ENCODE data around the gene SVBP. TPM values are rescaled to one million over a fixed set of nuclear protein-coding genes. Genes with fewer than 3 reads are reported as not detected.
A peak's percentile ranks its signal among the peaks of the same experiment; 100 is the strongest.

Gene SVBP
- total RNA-seq, 1 experiment from 2014 or later: 10.1 TPM

- peak; percentile 60 for DNase-seq (ENCODE audit: low read depth, low spot score)
- in situ Hi-C loops (cut with HindIII; ENCODE audit: low pct_unique_long_range_greater_than_20kb, low sequenced_read_pairs): no loop called here
Measured at GRCh38 chr1:42777852-42778251, 39.3 kb downstream of the SVBP start.

GRCh38 chr1:42776502-42776901, 40.7 kb downstream of the SVBP start:
- in situ Hi-C loops (cut with HindIII; ENCODE audit: low pct_unique_long_range_greater_than_20kb, low sequenced_read_pairs): no loop called here
- DNase-seq (ENCODE audit: low read depth, low spot score): no peak

- in situ Hi-C loops (cut with HindIII; ENCODE audit: low pct_unique_long_range_greater_than_20kb, low sequenced_read_pairs): no loop called here
- DNase-seq (ENCODE audit: low read depth, low spot score): no peak
Measured at GRCh38 chr1:42774928-42775526, 42.2 kb downstream of the SVBP start.

- DNase-seq (ENCODE audit: low read depth, low spot score): no peak
- in situ Hi-C loops (cut with HindIII; ENCODE audit: low pct_unique_long_range_greater_than_20kb, low sequenced_read_pairs): no loop called here
Measured at GRCh38 chr1:42773420-42773819, 43.8 kb downstream of the SVBP start.

GRCh38 chr1:42769811-42770210, 47.4 kb downstream of the SVBP start:
- DNase-seq (ENCODE audit: low read depth, low spot score): no peak
- in situ Hi-C loops (cut with HindIII; ENCODE audit: low pct_unique_long_range_greater_than_20kb, low sequenced_read_pairs): no loop called here

GRCh38 chr1:42768172-42768571, 49.0 kb downstream of the SVBP start:
- no peak for DNase-seq (ENCODE audit: low read depth, low spot score)
- in situ Hi-C loops (cut with HindIII; ENCODE audit: low pct_unique_long_range_greater_than_20kb, low sequenced_read_pairs): no loop called here

GRCh38 chr1:42767510-42768000, 49.6 kb downstream of the SVBP start:
- in situ Hi-C loops (cut with HindIII; ENCODE audit: low pct_unique_long_range_greater_than_20kb, low sequenced_read_pairs): no loop called here
- DNase-seq (ENCODE audit: low read depth, low spot score): no peak

GRCh38 chr1:42766741-42767509, 50.3 kb downstream of the SVBP start, which contains the start of the genes C1orf50 and P3H1:
TSS of gene C1orf50 (plus strand) at chr1:42767249. CDS start at chr1:42767312, 63 bp downstream.
TSS of gene P3H1 (minus strand) at chr1:42767028. CDS start at chr1:42766971, 57 bp downstream.
- DNase-seq (ENCODE audit: low read depth, low spot score): peak; percentile 98
- in situ Hi-C loops (cut with HindIII; ENCODE audit: low pct_unique_long_range_greater_than_20kb, low sequenced_read_pairs): no loop called here

GRCh38 chr1:42765832-42766740, 51.1 kb downstream of the SVBP start:
- DNase-seq (ENCODE audit: low read depth, low spot score): peak; percentile 78
- in situ Hi-C loops (cut with HindIII; ENCODE audit: low pct_unique_long_range_greater_than_20kb, low sequenced_read_pairs): no loop called here

GRCh38 chr1:42765269-42765668, 51.9 kb downstream of the SVBP start:
- in situ Hi-C loops (cut with HindIII; ENCODE audit: low pct_unique_long_range_greater_than_20kb, low sequenced_read_pairs): no loop called here
- DNase-seq (ENCODE audit: low read depth, low spot score): no peak

GRCh38 chr1:42762269-42762668, 54.9 kb downstream of the SVBP start:
- in situ Hi-C loops (cut with HindIII; ENCODE audit: low pct_unique_long_range_greater_than_20kb, low sequenced_read_pairs): no loop called here
- no peak for DNase-seq (ENCODE audit: low read depth, low spot score)

GRCh38 chr1:42761567-42761966, 55.6 kb downstream of the SVBP start:
- no peak for DNase-seq (ENCODE audit: low read depth, low spot score)
- in situ Hi-C loops (cut with HindIII; ENCODE audit: low pct_unique_long_range_greater_than_20kb, low sequenced_read_pairs): no loop called here

- in situ Hi-C loops (cut with HindIII; ENCODE audit: low pct_unique_long_range_greater_than_20kb, low sequenced_read_pairs): no loop called here
Measured at GRCh38 chr1:42759114-42759513, 58.1 kb downstream of the SVBP start.

GRCh38 chr1:42758641-42759040, 58.6 kb downstream of the SVBP start:
- in situ Hi-C loops (cut with HindIII; ENCODE audit: low pct_unique_long_range_greater_than_20kb, low sequenced_read_pairs): no loop called here
- no peak for DNase-seq (ENCODE audit: low read depth, low spot score)

More at GRCh38 chr1:42759114-42759513, 58.1 kb downstream of the SVBP start:
- DNase-seq (ENCODE audit: low read depth, low spot score): peak; percentile 43

- in situ Hi-C loops (cut with HindIII; ENCODE audit: low pct_unique_long_range_greater_than_20kb, low sequenced_read_pairs): no loop called here
Measured at GRCh38 chr1:42757892-42758275, 59.3 kb downstream of the SVBP start.

More at GRCh38 chr1:42757892-42758275, 59.3 kb downstream of the SVBP start:
- no peak for DNase-seq (ENCODE audit: low read depth, low spot score)

Measured in SK-MEL-5 (cell line).